ENCODE measurements around the gene AP1G1.

DNA sequence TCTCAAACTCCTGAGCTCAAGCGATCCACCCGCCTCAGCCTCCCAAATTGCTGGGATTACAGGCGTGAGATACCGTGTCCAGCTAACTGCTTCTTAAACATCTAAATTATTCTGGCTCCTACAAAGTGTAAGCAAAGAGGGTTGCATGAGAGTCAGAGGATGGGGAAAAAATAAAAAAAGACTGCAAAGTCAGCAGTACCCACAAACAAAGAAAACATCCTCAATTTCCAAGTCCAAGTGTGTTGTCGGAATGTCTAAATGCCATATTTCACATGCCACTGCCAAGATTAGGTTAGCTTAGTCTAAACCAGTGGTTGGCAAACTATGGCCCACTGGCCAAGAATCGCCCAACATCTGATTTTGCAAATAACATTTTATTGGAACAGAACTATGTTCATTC, 71.1 kb downstream of the AP1G1 start:
- no peak for TF ChIP-seq CTCF (IDR thresholded peaks at IDR 0.05)
- TF ChIP-seq POLR2A (IDR thresholded peaks at IDR 0.05): no peak
- no peak for TF ChIP-seq POLR2AphosphoS5 (IDR thresholded peaks at IDR 0.05; ENCODE audit: insufficient read depth in 1 of 2, low read depth in 1 of 2)
